T47D (cell line): Measurements from ENCODE around the gene GPBP1.
A peak's percentile ranks its signal among the peaks of the same experiment; 100 is the strongest.
"Not testable (repeated sequence)": the region's sequence is repeated elsewhere in the genome, so short reads cannot be mapped to it uniquely, and the experiment has no call there.

ENCODE experiments used
- DNase-seq, 2 experiments: peaks; one replicate each; pipeline versions ENCODE4 v3.0.0 to v3.0.0-alpha.2; 2011 to 2012; ENCODE audit warnings: low read depth in 1 of 2, low spot score in 1 of 2
- JUND ChIP-seq: IDR thresholded peaks from 2 replicates; pipeline ENCODE4 v1.6.1; 2012; ENCODE audit warnings: low read depth
- in situ Hi-C: cut with HindIII; loops from 2 replicates; pipeline ENCODE4 v1.10.0; 2016; ENCODE audit warnings: low sequenced_read_pairs, low pct_unique_long_range_greater_than_20kb

The GPBP1 gene

DNA sequence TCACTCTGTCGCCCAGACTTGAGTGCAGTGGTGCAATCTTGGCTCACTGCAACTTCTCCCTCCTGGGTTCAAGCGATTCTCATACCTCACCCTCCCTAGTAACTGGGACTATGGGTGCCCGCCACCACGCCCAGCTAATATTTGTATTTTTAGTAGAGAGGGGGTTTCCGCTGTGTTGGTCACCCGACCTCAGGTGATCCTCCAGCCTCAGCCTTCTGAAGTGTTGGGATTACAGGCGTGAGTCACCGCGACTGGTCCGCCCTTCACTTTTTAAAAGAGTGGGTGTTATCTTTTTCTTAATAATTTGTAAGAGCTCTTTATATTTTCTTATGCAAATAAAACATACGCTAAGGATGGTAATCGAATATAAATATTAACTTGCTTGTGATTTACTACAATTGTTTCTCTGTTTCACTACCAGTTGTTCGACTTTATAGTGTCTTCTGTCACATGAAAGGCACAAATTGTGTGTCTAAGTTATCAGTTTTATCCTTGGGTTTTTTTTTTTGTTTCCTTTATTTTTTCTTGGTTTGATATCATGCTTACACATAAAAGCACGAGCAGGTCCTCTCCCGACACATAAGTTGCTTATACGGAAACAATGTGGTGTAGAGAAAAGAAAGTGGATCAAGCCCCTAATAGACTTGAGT lies 1.9 kb upstream of the GPBP1 start:
- in situ Hi-C loops = no loop called here
- no peak for TF ChIP-seq JUND
- no peak for DNase-seq

DNA sequence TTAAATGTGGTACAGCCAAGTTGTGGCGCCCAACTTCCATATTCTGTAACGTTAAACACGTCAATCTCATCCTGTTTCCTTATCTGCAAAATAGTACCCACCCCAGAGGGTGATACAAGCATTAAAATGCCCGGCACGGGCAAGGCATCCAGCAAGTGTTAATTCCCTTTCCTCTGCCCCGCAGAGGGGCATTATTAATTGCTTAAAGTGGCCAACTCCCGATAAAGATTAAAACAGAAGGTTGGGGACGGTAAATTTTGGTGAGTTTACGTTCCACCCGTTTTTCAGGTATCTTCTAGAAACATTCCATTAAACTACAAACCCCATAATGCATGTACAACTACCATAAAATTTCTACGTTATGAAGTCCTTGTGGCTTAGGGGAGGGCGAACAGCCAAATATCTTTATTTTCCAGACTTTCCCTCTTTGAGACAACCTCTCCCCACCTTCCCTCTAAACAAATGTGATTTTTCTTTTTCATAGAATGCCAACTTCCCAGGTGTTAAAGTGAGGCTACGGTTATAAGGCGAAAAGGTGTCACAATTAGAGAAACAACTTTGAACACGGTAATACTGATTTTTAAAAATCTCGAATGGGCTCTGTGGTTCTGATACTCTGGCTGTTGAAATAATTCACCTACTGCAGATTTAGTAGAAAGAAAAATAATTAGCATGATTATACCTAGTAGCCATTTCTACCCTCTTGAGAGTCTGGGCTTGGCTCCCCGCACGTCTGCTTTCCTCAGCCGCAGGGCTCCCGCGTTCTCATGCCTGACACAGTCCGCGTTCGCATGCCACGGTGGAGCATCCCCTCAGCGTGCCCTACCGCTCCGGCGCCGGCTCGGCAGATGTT lies 1.2 kb upstream of the GPBP1 start:
- TF ChIP-seq JUND = no peak
- in situ Hi-C loops = no loop called here
- DNase-seq = peak in 1 of 2 experiments; percentile 32

DNA sequence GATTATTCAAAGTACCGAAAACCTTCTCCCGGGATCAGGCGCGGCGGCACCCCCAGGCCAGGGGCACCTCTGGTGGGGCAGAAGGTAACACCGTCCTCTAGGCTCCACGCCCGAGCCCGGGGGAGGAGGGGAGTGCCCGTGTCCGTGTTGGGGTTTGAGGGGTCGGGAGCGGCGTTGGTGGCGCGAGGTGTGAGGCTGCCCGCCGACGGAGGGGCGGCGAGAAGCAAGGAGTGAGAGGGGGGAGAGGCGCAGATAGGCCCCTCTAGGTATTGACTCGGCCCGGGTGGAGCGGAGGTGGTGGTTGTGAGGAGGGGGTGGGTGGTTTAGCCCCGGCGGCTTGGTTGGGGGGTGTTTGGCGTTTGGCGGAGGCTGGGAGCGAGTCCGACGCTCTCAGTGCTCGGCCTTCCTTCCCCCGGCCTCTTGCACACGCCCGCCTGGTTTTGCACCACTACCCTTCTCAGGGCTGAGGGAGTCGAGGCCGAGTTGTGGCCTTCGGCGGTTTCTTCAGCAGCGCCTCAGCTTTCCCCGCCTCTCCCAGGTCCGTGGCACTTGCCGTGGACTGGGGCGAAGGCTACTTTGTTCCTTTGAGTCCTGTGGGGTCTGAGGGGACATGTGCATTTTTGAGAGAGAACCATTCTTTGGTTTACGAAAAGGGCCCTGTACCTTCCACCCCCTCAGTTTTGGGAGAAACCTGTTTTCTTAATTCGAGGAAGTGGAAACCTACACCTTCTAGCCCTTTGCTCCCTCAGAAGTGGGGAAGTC lies 450 bp downstream of the GPBP1 start:
- TF ChIP-seq JUND = no peak
- in situ Hi-C loops = no loop called here
- DNase-seq = peak; percentile 16 to 62

DNA sequence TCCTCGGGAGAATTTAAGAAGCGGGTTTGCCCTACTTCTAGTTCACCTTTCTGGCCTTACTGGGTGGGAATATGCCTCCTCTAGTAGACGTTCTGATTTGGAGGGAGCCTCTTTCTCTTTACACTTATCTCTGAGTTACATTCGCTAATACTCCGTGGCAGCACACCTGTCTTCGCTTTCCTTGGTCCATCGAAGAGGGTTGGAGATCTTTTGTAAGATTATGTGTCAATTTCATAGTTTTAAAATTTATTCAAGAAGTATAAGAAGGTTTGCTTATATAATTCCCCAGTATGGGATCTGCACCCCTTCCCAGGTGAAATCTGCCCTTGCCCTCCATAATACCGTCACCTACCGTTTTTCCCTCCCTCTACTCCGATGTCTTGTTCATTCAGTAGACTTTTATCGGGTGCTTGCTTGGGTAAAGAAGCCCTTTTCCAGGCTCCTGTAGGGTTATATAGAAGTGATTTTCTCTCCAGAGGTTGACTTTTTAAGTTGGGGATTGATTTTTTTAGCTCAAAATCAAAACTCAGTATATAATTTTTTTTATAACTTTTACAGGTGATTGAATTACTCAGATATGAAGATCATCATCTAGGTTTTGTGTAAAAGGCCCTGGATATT lies 1.1 kb downstream of the GPBP1 start:
- no peak for DNase-seq
- in situ Hi-C loops = no loop called here
- no peak for TF ChIP-seq JUND

DNA sequence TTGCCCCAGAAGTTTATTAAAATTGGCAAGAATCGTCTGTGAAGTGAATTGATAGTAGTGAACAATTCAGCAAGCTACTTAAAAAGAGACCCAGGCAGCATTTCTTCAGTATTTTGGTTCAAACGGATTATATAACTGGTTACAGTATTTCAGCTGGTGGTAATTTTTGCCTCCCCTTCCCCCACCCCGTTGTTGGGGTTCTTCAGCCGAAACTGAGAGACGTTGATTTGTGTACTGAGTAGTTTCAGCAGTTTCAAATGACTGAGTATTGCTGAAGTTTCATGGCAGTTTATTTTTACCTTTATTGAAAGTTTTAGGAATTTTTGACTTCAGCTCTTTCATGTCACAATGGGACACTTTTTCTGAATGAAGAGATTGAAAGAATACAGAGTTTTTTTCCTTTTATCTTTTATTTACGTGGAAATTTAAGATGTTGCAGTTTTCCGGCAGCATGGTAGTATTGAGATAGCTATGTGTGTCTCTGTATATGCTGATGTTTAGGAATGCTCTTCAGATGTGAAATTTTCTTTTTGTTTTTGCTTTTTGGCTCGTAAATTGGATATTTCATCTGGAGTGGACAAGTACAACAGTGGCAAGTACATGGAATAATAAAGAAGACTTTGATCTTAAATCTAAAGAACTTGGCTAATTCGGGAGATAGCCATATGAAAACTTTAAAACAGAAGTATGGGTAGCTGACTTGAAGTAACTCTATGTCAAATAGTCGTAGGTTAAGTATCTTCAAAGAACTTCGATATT lies 1.9 kb downstream of the GPBP1 start:
- in situ Hi-C loops = no loop called here
- no peak for TF ChIP-seq JUND
- DNase-seq = no peak

DNA sequence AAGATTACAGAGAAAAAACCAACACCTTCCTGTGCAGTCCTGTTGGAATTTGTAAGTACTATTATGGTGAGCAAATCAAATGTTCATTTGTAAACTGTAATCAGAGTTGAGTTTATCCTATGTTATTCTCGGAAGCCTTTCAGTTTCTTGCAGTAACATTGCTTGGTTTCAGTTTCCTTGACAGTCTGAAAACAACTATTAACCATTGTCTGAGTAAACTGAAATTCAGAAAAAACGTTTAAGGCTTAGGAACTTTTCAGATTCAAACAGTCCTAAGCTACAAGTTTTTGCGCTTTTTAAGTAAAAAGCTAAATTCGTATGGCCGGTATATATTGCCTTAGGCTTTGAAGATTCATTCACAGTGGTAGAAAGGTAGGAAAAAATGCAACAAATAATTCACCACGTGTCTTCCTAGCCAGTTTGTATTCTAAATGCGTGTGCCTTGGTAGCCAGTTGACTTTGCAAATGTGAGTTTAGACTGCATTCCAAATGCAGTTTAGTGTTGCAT lies 2.5 kb downstream of the GPBP1 start:
- DNase-seq = peak in 1 of 2 experiments; percentile 15
- in situ Hi-C loops = no loop called here
- TF ChIP-seq JUND = no peak

DNA sequence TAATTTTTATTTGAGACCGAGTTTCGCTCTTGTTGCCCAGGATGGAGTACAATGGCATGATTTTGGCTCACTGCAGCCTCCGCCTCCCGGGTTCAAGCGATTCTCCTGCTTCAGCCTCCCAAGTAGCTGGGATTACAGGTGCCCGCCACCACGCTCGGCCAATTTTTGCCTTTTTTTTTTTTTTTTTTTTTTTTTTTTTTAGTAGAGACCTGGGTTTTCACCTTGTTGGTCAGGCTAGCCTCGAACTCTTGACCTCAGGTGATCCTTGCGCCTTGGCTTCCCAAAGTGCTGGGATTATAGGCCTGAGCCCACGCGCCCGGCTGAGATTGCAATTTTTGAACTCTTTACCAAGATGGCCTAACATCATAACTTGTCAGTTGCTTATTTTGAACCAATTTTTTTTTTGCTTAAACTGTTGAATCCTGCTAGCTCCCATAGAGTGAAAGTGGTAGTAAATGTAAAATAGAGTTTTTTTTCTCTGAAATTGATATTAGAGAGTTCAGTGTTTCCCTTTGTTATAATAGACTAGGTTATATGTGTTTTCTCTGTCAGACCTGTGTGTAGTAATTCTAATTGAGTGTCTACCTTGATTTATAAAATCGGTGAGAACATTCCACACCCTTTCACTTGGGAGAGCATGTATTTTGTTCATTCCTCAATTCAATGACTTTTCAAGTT lies 3.8 kb downstream of the GPBP1 start:
- TF ChIP-seq JUND = no peak
- in situ Hi-C loops = no loop called here
- no peak for DNase-seq

DNA sequence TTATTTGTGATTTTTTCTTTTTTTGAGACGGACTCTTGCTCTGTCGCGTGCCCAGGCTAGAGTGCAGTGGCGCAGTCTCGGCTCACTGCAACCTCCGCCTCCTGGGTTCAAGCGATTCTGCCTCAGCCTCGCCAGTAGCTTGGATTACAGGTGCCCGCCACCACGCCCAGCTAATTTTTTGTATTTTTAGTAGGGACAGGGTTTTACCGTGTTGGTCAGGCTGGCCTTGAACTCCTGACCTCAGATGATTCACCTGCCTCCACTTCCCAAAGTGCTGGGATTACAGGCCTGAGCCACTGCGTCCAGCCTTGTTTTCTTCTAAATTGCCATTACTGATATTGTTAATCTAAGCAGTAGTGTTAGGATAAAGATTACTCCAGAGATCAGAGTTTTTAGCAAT lies 4.4 kb downstream of the GPBP1 start:
- DNase-seq, in situ Hi-C loops: not testable (repeated sequence)

DNA sequence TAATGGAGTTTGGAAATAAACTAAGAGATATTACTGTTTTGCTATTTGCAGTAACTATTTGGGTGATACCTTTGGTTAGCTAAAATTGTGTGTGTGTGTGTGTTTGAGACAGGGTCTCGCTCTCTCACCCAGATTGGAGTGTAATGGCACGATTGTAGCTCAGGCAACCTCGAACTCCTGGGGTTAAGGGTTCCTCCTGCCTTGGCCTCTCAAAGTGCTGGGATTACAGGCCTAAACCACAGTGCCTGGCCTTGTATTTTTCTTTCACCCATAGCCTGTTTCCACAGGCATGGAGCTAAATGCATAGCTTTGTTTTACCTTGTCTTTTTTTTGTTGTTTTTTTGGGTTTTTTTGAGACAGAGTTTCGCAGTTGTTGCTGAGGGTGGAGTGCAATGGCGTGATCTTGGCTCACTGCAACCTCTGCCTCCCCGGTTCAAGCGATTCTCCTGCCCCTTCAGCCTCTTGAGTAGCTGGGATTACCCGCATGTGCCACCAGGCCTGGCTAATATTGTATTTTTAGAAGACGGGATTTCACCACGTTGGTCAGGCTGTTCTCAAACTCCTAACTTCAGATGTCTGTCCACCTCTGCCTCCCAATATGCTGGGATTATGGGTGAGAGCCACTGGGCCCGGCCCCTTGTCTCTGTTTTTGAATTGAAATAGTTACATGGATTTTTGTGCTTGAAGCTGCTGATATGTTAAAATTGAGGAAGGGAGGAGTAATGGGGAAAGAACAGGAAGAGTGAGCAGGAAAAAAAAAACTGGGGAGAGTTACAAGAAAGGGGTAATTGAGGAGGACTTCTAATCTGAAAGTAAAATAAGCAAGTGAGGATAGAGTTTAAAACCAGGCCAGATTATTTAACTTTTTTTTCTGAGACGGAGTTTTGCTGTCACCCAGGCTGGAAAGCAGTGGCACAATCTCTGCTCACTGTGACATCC lies 5.7 kb downstream of the GPBP1 start:
- no peak for DNase-seq
- no peak for TF ChIP-seq JUND
- in situ Hi-C loops = no loop called here

DNA sequence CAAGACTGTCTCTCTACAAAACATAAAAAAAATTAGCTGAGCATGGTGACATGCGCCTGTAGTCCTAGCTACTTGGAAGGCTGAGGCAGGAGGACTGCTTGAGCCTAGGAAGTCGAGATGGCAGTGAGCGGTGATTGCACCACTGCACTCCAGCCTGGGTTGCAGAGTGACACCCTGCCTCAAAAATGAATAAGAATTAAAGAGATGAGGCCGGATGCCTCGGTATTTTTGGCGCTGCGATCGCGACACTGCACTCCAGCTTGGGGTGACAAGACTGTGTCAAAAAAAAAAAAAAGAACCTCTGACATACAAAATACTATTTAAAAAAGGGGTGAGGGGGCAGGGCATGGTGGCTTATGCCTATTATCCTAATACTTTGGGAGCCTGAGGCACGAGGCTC lies 7.3 kb downstream of the GPBP1 start:
- in situ Hi-C loops = no loop called here
- no peak for TF ChIP-seq JUND

More for the DNA sequence above, 7.3 kb downstream of the GPBP1 start:
- DNase-seq = no peak
